HG02588 (cell line): ENCODE data around the gene ITGBL1.
"Not testable (repeated sequence)": the region's sequence is repeated elsewhere in the genome, so short reads cannot be mapped to it uniquely, and the experiment has no call there.

Source experiments
- ATAC-seq: cut with Tn5 transposase; IDR thresholded peaks from one replicate; pipeline ENCODE4 v1.9.1; 2021; ENCODE audit warnings: mild to moderate bottlenecking, moderate library complexity; ENCODE audit not compliant: unreplicated experiment

Gene ITGBL1

DNA sequence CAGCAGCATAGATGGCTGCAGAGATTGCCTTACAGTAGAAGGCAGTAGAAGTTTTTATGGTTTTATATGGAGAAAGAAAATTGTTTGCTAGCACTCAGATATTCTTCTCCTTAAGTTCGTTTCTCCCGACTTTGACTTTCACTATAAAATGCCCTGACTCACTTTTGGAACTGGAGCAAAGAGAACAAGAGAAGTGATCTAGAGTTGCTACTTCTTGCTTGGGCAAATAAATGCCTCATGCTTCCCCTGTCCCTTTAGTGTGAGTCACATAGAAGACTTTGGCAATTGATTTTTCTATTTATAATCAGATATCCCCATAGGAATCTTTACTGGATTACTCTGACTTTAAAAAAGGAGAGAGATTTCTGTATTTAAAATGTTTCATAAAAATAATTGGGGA is 46.9 kb downstream of the ITGBL1 start:
- no peak for ATAC-seq

DNA sequence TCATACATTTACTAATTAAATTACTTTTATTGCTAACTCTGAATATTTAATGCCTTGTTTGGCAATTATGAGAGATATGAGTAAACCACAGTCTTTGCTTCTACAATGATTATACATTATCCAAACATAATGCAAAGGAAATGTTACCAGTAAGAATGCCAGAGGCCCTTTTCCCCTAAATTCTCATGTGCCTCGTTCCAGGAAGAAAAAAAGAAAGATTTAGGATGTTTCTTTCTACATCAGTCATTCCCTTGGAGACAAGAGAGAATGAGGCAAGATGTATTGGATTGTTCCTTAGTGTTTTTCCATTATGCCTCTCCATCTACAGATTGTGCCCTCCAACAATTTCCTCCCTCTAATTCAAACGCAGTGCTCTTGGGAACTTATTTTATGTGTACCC is 50.1 kb downstream of the ITGBL1 start:
- ATAC-seq: no peak

DNA sequence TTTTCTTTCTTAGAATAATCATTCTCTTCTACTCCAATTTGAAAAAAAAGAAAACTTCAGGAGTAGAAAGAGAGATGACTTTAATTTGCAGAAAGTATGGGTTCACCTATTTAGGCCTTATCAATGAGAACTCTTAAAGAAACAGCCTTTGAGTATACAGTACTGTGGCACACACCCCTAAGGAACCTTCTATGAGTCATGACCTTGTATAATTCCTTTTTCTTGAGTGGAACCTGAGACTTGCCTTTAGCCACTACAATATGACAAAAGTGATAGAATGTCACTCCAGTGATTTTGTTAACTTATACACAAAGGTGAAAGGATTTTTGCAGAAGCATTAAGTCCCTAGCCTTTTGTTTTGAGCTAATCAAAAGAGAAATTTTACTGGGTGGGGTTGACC is 58.7 kb downstream of the ITGBL1 start:
- ATAC-seq: no peak

DNA sequence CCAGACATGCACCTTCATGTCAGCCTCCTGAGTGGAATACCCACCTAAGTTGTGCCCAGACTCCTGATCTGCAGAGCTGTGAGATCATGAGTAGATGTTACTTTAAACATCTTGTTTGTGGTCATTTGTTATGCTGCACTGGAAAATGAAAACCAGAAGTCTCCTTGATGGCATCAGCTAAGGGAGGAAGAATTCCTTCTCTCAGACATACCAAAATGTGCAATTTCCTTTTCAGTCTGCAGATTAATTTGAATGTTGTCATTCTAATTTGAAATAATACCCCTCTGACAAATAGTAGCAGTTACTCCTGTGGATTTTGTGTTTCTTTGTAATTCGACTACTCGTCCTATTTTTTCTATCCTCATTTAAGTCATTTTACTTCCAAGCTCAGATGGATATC is 59.3 kb downstream of the ITGBL1 start:
- no peak for ATAC-seq

DNA sequence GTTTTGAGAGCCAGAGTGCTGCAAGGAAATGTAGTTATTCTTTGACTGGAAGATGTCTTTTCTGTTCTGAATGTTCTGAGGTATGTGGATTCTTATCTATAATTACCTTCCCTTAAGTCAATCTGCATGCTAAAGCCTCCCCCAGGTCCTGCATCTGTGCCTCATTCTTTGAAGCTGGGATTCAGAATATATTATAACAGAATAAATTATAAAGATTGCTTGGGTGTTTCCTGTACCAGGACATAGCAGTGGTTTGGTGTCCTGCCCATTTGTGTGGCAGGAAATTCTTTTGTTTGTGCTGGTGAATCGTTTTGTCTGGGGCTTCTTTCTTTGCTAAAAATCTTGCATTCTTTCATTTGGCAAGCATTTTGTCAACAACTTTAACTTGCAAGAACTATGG is 60.2 kb downstream of the ITGBL1 start:
- ATAC-seq: no peak

DNA sequence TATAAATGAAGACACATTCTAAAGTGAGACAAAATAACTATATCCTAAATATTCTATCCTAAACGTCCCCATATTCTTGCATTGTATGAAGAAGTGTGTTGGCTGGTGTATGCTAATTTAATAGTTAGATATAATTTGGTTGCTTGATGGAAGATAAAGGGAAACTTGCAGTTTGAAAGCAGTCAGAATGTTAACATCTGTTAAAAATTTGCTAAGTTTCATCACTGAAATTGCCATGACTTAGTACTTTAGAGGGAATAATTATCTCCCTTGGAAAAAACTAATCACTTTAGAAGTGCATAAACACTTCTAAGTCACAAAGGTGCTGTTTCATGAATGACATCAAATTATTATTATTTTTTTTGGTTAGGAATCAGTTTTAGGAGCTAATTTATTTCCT is 61.6 kb downstream of the ITGBL1 start:
- no peak for ATAC-seq

DNA sequence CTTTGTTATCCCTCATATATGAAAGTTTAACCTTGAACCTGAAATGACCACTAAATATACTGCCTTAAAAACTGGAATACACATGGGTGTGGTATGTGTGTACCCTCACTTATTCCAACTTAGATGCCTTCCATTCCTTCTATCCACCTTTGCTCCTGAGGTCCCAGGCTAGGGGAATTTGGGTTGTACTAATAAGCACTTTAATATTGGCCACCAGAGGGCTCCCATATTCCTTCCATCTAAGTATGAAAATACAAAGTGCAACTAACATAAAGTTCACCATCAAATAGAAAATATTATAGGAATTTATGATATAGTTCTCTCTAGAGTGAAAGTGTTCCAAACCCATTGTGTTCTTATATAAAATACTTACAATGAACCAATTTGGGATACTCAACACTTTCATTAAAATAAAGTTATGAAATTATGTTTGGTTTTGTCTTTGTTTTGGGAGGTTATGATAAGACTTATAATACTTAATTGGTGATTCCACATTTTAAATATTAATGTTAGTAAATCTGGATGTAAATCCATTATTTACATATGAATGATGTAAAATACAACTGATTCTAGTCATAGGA is 62.3 kb downstream of the ITGBL1 start:
- no peak for ATAC-seq

DNA sequence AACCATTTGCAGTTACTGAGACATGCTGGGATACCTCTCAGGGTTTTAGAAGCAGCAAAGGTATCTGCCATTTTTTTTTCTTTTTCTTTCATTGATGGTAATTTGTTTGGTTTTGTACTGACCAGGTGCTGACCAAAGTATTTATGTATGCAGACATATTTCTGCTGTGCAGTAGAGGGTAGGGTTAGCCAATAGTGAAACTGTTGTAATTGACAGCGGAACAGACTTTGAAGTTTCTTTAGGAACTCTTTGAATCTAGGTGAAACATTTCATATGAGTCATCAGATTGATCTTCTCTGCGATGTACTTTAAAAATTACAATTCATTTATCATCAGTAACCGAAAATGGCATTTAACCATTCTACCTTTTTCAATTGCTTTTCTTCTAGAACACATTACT is 63.0 kb downstream of the ITGBL1 start:
- no peak for ATAC-seq

DNA sequence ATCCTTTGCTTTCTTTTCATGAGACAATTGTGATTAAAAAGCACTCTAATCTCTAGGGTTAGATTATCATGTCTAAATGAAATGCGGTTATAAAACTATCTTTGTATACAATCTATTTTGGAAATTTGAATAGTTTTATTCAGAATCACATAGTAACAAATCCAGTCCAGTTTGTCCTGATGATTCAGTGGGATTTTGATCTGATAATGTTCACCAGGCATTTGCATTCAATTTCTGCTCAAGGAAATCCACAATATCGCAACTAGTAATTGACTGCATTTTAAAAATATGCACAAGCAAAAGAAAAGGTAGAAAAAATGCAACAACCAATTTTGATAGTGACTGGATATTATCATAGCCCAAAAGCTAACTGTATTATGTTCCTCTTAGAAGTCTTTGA is 63.8 kb downstream of the ITGBL1 start:
- no peak for ATAC-seq

DNA sequence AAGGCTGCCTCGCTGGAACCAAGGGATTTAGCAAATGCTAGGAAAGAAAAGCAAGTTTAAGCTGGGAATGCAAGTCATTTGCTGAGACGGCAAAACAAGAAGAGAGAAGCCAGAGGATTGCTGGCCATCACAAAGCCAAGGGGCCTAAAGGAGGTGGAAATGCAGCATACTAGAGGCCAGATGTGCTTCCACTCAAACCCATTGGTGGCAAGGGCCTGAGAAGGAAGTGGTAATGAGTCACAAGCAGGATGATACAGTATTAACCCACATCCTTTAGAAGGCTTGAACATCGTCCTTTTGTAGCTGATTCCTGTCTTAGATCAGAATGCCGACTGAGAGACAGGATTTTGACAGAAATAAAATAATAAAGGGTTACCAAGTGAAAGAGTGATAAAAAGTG is 68.2 kb downstream of the ITGBL1 start:
- ATAC-seq: no peak

DNA sequence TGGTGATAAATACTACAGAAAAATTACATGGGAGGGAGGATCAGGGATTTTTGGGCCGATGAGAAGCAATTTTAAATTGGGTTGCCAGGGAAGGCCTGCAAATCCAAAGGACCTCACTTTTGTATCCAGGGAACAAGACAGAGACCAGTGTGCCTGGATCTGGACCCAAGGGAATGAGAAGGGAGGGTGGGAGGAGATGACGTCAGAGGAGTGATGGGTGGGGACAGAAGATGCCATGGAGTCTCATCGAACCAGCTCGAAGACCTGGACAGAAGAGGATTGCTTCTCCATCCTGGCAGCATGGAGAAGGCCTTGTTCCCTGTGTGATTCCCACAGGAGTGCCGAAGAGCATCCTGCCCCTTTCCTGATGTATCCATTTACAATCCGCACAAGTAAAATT is 68.9 kb downstream of the ITGBL1 start:
- no peak for ATAC-seq

DNA sequence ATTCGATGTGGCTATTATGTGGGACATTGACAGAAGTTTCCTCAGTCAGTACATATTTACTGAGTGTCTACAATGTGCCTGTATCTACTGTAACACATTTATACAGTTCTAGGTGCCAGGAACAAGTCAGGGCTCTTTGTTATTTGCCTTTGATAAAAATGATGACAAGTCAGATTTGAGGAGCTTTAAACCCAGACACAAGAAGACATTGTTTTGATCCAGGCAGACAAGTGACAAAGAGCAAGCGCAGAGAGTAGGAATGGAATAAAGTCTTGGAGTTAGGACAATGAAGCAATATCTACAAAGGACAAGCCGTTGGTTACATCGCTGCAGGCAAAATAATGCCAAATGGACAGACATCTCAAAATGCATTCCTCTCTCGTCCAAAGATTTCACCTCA is 70.1 kb downstream of the ITGBL1 start:
- no peak for ATAC-seq

DNA sequence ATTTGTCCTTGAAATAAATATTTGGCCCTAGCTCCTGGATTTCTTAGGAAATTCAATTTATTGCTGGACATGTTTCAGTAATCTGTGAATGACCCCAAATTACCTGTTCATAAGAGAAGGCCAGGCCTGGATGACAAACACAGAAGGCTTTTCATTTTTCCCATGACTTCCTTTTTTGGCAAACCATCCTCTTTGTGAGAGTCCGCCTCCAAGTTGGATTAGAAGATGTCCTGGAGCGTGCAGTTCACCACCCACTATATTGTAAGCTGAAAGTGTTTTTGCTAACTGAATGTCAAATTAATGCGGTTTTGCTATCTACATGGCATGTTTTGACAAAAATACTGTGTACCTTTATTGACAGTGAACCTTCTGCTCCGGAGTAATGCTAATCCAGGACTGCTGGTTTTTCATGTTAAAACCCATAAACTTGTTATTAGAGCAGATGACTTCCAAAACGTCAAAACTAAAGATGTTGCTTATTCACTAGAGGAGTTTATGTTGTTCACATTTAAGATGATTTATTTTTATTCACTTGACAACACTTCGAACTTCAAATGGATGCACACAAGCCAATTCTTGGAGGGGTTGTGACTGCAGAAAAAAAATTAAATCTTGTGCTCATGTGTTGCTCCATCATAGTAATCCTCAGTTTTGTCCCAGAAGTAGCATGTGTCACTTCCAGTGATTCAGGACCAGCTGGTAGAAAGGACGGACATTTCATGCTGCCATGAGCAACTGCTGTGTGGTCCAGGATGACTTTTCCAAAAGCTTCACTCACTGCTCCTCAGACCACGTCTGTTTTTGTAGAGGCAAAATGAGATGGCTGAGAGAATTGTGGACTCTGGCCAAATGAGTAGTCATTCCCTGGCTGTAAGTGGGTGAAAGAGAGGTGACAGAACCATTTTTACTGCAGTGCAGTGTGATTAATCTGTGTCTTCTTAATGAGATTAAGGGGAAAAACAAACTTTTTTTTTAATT is 71.0 kb downstream of the ITGBL1 start:
- no peak for ATAC-seq

DNA sequence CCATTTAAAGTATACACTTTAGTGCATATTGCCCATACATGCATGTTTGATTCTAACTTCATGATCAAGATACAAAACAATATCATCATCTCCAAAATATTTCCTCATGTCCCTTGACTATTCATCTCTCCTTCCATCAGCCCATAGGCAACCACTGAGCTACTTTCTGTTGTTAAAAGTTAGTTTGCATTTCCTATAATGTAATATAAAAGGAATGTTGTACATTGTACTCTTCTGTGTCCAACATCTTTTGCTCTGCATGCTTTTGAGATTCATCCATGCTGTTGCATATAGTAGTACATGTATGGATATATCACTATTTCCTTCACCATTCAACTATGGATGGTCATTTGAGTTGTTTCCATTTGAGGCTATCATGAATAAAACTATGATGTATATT is 74.7 kb downstream of the ITGBL1 start:
- ATAC-seq: no peak

DNA sequence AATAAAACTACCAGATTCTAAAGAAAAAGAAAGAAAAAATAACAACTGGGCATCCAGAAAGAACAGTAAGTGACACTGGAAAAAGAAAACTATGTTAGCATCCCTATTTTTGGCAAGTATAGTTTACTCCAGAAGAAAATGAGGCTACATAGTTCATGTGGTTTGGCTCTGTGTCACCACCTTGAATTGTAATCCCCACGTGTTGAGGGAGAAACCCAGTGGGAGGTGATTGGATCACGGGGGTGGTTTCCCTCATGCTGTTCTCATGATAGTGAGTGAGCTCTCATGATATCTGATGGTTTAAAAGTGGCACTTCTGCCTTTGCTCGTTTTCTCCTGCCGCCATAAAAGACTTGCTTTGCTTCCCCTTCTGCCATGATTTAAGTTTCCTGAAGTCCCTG is 76.9 kb downstream of the ITGBL1 start:
- peak; percentile 83 for ATAC-seq

DNA sequence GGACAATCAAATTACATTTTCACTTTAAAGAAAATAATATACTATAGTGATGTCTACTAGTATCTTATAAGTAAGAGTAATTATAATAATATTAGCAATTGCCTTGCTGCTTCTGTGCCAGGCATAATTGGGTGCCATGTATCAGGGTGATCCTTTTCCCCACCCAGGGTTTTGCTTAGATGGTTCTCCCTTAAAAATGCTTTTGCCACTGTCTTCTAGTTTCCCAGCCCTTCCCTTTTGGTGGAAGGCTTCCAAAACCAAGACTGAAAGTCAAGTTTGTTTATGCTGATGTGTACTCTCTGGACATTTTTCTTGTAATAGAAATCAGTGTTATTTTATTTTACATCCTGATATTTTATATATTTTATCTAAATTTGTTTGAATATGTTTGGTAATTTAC is 77.8 kb downstream of the ITGBL1 start:
- no peak for ATAC-seq

DNA sequence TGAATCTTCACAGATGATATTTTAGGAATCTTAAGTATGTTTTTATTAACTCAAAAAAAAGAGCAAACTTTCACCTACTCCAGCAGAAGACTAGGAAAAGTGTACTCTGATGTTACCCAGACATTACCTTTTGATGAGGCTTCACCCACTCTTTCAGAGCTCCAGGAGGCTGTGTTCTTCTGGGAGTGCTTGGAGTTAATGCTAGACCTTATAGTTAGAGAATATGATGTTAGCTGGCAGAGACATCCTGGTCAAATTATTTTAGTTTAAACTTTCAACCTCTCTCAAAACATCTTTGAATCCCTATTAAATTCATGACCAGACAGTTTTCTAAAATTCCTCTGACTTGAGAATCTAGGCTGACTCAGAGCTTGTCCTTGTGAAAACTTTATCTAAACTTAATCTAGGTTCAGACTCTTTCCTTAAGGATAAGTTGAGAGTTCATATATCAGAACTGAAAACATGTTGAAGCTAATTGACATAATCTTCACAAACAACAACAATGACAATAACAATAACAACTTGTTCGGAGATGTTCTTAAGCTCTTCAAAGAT is 82.8 kb downstream of the ITGBL1 start:
- no peak for ATAC-seq

DNA sequence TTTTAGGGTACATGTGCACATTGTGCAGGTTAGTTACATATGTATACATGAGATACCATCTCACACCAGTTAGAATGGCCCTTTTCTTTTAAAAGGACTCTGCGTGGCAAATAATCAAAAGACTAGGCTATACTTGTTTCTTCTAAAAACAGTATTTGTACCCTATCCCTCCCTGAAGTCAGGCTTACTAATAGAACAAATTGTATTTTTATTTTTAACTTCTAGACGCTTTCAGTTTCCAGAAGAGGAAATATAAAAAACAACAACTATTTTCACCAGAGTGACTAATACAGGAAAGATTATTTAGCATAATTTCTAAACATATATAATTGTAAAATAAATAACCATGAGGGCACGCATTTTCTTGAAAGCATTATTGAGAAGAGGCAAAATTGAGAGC is 83.6 kb downstream of the ITGBL1 start:
- no peak for ATAC-seq

DNA sequence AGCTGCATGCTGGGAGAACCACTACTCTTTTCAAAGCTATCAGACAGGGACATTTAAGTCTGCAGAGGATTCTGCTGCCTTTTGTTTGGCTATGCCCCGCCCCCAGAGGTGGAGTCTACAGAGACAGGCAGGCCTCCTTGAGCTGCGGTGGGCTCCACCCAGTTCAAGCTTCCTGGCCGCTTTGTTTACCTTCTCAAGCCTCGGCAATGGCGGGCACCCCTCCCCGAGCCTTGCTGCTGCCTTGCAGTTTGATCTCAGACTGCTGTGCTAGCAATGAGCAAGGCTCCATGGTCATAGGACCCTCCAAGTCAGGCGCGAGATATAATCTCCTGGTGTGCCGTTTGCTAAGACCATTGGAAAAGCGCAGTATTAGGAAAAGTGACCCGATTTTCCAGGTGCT is 92.1 kb downstream of the ITGBL1 start:
- not testable (repeated sequence) for ATAC-seq

DNA sequence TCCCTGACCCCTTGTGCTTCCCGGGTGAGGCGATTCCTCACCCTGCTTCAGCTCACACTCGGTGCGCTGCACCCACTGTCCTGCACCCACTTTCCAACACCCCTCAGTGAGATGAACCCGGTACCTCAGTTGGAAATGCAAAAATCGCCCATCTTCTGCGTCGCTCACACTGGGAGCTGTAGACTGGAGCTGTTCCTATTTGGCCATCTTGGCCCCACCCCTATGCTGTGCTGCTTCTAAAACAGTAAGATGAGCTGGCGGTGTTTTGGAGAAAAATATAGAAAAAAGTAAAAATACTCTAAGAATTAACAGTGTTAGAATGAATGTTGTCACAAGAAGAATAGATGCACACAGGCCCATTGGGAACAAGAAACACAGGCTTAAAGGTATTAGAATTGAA is 92.5 kb downstream of the ITGBL1 start:
- ATAC-seq: no peak

DNA sequence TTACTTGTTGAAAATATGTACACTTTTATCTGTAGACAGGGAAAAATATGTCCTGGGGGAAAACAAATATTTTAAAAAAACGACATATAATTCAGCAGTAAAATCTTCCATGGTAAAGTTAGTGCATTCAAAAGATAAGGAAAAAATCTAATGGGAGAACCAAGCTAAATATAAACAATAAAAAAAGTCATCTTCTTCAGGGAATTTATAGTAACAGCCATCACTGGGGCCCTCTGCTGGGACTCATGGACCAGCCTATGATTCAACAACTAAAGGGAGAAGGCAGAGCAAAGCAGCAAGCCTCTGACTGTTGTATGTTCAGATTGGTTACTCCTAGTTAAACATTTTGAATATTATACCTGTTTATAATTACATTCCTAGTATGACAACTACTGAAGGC is 93.0 kb downstream of the ITGBL1 start:
- no peak for ATAC-seq

DNA sequence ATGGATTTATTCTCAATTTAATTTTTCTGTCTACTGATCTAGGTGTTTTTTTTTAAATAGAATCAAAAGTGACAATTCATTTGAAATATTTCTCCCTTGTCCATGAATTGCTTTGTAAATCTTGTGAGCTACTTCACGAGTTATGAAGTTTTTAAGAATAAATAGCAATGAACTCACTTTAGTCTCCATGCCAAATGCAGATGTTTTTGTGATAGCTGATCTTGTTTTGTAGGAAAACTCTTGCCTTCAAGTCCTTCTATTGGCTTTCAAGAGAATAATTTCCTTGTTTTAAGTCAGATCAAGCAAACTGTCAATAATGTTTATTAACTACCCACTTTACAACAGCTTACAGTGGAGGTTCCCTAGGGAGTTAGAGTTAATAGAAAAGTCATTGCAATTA is 99.8 kb downstream of the ITGBL1 start:
- ATAC-seq: no peak
